ENCODE data around the gene PPP1R14B.

Gene PPP1R14B

GRCh38 chr11:64245401-64245796 lies 1.3 kb downstream of the PPP1R14B start:
- no peak for DNase-seq

DNA sequence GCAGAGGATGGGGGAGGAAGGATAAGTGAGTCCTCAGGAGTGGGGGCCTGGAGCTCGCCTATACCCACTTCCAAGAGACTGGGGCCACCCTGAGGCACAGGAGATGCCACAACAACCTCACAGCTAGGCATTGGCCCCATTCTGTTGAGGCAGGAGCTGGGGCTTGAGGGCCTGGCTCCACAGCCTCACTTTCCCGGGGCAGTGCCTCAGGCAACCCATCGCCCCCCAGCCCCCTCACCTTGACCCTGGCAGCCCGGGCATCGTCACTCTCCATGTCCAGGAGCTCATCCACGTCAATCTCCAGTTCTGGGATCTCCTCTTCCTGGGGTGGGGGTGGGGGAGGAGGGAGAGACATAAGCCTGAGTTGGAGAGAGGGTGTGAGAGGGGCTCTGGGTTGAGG lies 1.8 kb downstream of the PPP1R14B start:
- no peak for DNase-seq

DNA sequence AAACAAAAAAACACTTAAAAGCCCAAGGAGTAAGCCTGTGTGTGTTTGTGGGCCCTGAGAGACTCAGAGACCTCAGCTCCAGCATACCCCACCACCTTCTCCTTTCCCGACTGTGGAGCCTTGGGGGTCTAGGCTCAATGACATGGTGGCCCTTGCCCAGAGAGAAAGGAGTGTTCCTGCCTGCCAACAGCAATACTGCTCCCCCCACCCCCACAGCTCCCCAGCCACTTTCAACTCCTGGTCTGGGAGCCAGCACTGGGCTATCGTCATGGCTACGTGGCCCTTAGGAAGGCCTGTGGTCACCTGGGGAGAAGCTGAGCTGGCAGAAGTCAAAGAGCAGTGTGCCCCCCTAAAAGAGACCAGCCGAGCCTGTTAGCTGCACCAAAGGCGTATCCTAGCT lies 2.6 kb downstream of the PPP1R14B start:
- no peak for DNase-seq

DNA sequence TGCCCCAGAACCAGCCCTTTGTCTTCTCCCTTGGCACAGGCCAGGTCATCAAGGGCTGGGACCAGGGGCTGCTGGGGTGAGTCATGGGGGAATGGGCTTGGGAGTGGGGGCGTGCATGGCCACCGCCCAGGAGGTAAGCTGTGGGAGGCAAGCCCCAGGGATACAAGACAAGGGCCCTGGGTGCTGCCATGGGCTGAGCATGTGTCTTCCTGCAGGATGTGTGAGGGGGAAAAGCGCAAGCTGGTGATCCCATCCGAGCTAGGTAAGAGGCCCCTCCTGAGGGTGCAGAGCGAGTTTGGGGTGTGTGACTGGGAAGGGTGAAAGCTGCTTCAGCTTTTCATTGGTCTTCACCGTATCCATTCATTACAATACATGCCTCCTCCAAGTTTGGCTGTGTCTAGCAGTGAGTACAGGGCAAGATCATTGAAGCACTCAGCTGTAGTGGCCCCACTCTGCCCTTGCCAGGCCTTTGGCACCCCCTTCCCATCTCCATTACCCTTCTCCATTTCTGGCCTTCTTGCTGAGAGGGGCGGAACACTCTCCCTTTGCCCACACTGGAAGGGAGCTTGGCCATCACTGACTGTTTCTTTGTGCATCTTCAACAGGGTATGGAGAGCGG lies 3.4 kb downstream of the PPP1R14B start:
- DNase-seq: no peak

DNA sequence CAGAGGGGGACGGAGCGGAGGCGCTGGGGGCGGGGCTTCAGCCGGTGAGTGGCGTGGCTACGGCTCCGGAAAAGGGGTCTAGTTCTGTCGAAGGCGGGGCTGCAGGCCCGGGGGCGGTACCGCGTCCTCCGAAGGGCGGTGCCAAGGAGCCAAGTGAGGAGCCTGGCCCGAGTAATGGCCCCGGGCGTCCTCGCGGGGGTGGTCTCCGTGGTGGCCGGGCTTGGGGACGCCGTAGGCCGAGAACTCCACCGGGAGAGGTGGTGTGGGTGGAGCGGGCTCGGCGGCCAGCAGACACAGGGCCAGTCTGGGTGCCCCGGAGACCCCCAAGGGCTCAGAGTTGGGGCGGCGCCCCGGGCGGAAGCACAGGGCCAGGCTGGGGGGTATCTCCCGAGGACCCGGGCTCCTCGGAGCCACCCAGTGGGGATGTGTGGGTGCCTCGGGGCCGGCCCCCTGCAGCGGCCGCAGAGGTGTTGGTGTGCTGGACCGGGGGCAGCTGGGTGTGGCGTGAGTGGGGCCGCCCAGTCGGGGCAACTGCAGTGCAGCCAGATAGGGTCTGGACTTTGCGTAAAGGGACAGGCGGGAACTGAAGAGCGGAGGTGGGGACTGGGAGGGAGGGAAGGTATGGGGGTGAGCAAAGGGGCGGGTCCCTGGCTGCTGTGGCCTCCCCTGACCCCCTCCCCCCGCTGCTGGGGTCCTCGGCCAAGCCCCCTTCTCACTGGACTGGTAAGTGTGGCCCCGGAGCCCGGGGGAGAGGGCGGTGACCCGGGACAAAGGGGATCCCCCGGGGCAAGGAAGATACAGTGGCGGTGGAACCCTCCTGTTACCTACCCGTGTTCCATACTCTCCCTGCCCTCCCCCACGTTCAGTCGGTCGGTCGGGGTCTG lies 5.0 kb downstream of the PPP1R14B start:
- DNase-seq: no peak

GRCh38 chr11:64241241-64241490 lies 5.6 kb downstream of the PPP1R14B start:
- peak; percentile 97 for DNase-seq

GRCh38 chr11:64240435-64241240 lies 6.1 kb downstream of the PPP1R14B start, which contains the start of gene FKBP2:
Gene FKBP2, plus strand, starts transcription at chr11:64241095. Its CDS starts 1,293 bp downstream, at chr11:64242388.
- DNase-seq: peak; percentile 93 to 98

DNA sequence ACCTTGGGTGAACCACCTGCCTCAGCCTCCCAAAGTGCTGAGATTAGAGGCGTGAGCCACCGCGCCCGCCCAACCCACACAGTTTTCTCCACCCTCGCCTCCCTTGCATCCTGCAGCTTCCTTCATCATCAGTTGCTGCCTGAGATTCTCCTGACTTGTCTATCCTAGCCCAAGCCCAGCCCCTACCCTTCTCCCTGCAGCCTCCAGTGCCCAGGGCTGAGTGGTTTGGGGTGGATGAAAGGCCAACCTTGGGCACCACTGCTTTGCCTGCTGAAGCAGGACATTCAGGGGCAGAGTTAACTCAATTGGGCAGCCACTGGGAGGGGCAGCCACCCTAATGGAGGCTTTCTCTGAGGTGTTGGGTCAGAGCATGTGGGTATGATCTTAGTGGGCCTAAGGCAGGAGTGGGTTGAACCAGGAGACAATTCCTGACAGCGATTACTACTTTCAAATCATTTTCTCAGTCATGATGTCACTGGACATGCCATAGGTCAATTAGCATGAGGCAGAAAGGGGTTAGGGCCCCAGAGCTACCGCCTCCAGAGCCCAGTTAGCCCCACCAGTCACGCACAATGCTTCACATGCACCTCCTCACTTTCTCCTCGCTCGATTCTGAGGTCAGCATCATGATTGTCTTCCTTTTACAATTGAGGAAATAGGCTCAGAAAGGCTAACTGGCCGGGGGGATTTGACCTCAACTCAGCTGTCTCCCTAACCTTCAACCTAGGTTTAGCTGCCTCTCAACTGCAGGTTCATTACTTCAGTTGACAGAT lies 6.9 kb downstream of the PPP1R14B start:
- DNase-seq: no peak

GRCh38 chr11:64238999-64239398 lies 7.7 kb downstream of the PPP1R14B start:
- no peak for DNase-seq

GRCh38 chr11:64238076-64238475 lies 8.7 kb downstream of the PPP1R14B start:
- no peak for DNase-seq

GRCh38 chr11:64237484-64237951 lies 9.2 kb downstream of the PPP1R14B start:
- DNase-seq: peak in 1 of 2 experiments; percentile 14

DNA sequence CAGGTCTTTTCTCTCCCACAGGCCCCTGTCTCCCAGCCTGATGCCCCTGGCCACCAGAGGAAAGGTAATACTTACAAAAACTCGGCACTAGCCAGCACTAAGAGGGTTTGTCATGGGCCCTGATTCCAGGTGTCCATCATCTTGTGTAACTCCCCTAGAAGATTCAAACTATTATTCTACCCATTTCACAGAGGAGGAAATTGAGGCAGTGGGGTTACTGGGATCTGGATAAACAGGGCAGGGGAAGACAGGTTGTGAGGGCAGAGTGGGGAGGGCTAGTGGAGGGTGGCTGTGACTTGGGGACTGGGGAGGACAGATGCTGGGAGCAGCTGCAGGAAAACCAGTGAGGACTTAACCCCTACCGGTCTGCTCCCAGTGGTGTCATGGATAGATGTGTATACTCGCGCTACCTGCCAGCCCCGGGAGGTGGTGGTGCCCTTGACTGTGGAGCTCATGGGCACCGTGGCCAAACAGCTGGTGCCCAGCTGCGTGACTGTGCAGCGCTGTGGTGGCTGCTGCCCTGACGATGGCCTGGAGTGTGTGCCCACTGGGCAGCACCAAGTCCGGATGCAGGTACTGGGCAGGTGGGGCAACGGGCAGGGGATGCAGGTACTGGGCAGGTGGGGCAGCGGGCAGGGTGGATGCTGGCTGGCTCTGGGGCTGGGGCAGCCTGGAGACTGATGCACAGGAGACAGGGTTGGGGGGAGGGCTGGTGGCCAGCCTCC lies 11.1 kb downstream of the PPP1R14B start:
- no peak for DNase-seq

DNA sequence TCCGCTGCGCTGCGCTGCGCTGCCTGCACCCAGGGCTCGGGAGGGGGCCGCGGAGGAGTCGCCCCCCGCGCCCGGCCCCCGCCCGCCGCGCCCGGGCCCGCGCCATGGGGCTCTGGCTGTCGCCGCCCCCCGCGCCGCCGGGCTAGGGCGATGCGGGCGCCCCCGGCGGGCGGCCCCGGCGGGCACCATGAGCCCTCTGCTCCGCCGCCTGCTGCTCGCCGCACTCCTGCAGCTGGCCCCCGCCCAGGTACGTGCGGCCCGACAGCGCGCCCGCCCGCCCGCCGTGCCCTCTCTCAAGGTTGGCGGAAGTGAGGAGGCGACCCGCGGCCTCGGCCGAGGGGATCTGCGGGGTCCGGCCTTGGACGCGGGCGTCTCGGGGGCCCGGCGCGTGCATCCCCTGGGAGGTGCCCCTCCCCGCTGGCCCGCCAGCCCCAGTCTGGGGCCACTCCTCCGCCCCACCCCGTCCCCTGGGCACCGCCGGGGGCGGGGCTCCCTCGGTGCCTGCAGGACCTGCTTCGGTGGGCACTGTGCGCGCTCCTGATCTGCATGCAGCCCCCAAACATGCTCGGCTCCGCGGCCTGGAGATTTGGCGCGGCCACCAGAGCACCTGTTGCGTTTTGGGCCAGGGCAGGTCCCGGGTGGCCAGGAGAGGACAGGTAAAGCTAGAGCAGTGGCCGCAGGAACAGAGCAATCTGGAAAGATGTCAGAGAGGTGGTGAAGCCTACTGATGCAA lies 11.9 kb downstream of the PPP1R14B start:
- peak; percentile 33 to 50 for DNase-seq

DNA sequence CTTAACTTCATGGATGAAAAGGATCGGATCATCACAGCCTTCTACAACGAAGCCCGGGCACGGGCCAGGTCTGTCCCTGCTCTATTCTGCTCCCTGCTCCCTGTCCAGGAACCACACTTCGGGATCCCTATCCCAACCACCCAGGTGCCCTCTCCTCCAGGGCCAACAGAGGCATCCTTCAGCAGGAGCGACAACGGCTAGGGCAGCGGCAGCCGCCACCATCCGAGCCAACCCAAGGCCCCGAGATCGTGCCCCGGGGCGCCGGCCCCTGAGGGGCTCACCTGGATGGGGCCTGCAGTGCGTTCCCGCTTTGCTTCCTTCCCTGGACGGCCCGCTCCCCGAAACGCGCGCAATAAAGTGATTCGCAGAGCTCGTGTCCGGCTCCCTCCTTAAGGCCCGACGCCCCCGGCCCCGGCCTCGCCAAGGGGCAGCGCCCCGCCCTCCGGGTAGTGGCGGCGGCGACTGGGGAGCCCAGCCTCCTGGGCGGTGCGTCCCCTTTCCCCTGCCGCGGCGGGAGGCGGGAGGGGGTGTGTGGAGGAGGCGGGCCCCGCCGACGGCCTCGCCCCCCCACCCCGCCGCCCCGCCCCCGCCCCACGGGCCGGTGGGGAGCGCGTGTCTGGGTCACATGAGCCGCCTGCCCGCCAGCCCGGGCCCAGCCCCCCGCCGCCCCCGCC lies 12.7 kb downstream of the PPP1R14B start, which contains the start of gene VEGFB:
Gene VEGFB, plus strand, starts transcription at position 672 of the 674 bp plus-strand sequence. CDS start 250 bp downstream, outside the sequence.
- DNase-seq: peak; percentile 31 to 65

DNA sequence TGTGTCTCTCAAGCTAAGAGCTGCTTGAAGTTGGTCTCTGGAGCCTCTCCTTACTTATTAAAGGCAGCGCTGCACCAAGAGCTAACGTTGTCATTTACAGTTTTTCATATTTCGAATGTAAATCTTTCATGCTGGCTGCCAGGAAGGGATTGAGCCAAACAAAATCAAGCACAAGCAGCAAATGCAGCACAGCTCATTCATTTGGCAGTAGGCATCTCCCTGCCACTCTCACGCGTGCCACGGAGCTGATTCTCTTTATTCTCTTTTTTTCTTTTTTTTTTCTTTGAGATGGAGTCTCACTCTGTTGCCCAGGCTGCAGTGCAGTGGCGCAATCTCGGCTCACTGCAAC lies 13.8 kb downstream of the PPP1R14B start:
- DNase-seq: no peak

- DNase-seq: no peak
Observed at GRCh38 chr11:64232182-64232966, 14.4 kb downstream of the PPP1R14B start.

DNA sequence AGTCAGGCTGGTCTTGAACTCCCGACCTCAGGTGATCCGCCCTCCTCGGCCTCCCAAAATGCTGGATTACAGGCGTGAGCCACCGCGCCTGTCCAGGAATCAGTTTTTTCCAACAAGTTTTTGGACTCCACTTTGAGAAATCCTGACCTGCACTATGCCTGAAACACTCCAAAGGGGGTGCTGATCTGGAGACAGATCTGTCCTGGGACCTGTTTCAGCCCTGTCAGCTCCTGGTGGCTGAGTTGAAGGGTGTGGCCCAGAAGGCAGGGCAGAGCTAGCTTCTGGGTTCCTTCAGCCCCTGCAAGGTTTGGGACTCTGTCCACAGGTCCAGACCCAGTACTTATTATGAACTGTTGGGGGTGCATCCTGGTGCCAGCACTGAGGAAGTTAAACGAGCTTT lies 15.2 kb downstream of the PPP1R14B start:
- DNase-seq: no peak

DNA sequence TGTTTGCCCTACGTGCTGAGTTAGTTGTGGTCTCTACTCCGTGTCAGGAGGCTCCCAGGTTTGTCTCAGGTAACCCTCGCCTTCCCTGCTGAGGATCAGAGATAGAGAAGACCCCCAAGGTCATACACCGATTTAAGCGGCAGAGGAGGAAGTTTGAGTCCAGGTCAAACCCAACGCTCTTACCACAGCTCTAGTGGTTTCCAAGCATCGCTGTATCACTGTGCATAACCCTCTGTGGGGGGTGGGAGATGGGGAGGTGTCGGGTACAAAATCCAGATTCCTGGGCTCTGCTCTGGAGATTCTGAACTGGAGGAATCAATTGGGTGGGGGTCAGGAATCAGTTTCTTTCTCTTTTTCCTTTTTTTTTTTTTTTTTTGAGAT lies 15.8 kb downstream of the PPP1R14B start:
- no peak for DNase-seq

- peak; percentile 96 to 97 for DNase-seq
Observed at GRCh38 chr11:64230171-64230984, 16.4 kb downstream of the PPP1R14B start, which contains the start of gene DNAJC4. Gene DNAJC4, plus strand, starts transcription at chr11:64230548. Its CDS starts 307 bp downstream, at chr11:64230855.
